ENCODE data around the gene SPON1. TPM values are rescaled to one million over a fixed set of nuclear protein-coding genes. Genes with fewer than 3 reads are reported as not detected.

Gene SPON1
- total RNA-seq, 1 experiment from 2014 or later = 46.9 TPM

DNA sequence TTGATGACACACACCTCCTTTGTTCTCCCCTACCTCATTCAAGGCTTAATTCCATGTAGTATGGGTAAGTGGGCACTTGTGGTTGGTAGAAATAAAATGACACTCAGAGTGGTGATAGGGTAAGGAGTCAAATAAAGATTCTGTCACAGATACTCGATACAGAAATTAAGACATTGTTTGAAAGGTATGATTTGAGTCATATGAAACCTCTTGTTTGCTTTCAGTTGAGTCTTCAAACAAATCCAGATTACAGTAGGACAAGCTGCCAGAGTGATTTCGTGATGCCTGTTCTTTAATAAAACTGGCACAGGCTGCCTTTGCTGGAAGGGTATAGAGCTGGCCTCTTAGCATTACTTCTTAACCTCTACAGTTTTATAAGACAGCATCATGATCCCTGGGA lies 182.4 kb downstream of the SPON1 start:
- no peak for DNase-seq
- TF ChIP-seq CTCF (IDR thresholded peaks at IDR 0.05; ENCODE audit: insufficient read depth in 1 of 2, low read depth in 1 of 2, low read length in 1 of 2, severe bottlenecking in 1 of 2, unreplicated experiment in 1 of 2) = no peak
- H3K4me1 ChIP-seq = no peaks in the 10 kb centered on the region
- no TSS peak for BruUV-seq (replicated peaks)
- H3K27ac Mint-ChIP-seq (ENCODE audit: unreplicated experiment) = no peak overlapping the region
- no peak overlapping the region for H3K4me3 Mint-ChIP-seq (ENCODE audit: unreplicated experiment)
- POLR2A ChIA-PET = no interaction called here
- no peaks in the 10 kb centered on the region for H3K9me3 Mint-ChIP-seq (ENCODE audit: unreplicated experiment)
- no peaks in the 10 kb centered on the region for H3K9me3 ChIP-seq
- CTCF ChIA-PET = no interaction called here
- H3K4me1 Mint-ChIP-seq (ENCODE audit: low read depth, unreplicated experiment) = peaks cover 6% of the 10 kb centered on the region
- intact Hi-C loops (cut with micrococcal nuclease; ENCODE audit: unreplicated experiment) = loop anchor here (10.0 kb wide), 1 partner anchor 270 kb away; no protein-coding TSS in a partner anchor
- no peak overlapping the region for H3K4me3 ChIP-seq (ENCODE audit: low read depth, low read length)
- H3K27me3 ChIP-seq (replicated peaks; ENCODE audit: control insufficient read depth, insufficient read depth, low read length) = no peaks in the 10 kb centered on the region
- H3K36me3 Mint-ChIP-seq (ENCODE audit: insufficient read depth, unreplicated experiment) = peaks cover 2% of the 10 kb centered on the region
- no peaks in the 10 kb centered on the region for H3K27me3 Mint-ChIP-seq (ENCODE audit: insufficient read depth, unreplicated experiment)
- no peaks in the 10 kb centered on the region for H3K36me3 ChIP-seq (ENCODE audit: control insufficient read depth, insufficient read depth, low read length)

DNA sequence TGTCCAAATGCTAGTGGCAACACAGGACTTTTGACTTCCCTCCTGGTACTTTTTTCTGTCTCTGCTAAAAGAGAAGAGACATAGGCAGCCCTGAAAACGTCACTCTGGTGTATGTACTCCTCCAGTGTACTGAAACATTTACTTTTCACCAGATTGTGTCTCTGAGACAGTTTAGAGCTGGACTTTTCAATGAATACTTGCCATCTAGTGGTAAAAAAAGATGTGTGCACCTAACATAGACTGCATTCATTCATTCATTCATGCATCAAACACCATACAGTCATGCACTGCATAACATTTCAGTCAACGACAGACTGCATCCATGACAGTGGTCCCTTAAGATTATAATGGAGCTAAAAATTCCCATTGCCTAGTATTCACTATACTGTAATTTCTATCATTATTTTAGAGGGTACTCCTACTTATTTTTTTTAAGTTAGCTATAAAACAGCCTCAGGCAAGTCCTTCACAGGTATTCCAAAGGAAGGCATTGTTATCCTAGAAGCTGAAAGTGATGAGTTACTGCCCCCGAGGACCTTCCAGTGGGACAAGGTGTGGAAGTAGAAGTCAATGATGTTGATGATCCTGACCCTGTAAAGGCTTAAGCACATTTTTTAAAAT lies 186.2 kb downstream of the SPON1 start:
- BruUV-seq (replicated peaks) = no TSS peak
- no peaks in the 10 kb centered on the region for H3K36me3 ChIP-seq (ENCODE audit: control insufficient read depth, insufficient read depth, low read length)
- Mint-ChIP-seq H3K4me3 (ENCODE audit: unreplicated experiment) (no peak overlapping the region), H3K9me3 (ENCODE audit: unreplicated experiment) (no peaks in the 10 kb centered on the region), H3K27ac (ENCODE audit: unreplicated experiment) (no peak overlapping the region), H3K36me3 (ENCODE audit: insufficient read depth, unreplicated experiment) (peaks cover 5% of the 10 kb centered on the region), H3K4me1 (ENCODE audit: low read depth, unreplicated experiment) (peaks cover 6% of the 10 kb centered on the region), H3K27me3 (ENCODE audit: insufficient read depth, unreplicated experiment) (no peaks in the 10 kb centered on the region)
- DNase-seq = peak in 1 of 2 experiments; percentile 34
- H3K9me3 ChIP-seq = peaks cover 4% of the 10 kb centered on the region
- intact Hi-C loops (cut with micrococcal nuclease; ENCODE audit: unreplicated experiment) = loop anchor here (1.0 to 10.0 kb wide), 6 partner anchors 101 to 376 kb away; no protein-coding TSS in a partner anchor
- POLR2A ChIA-PET = no interaction called here
- H3K27me3 ChIP-seq (replicated peaks; ENCODE audit: control insufficient read depth, insufficient read depth, low read length) = no peaks in the 10 kb centered on the region
- CTCF ChIA-PET = interaction anchor here (0.6 to 2.7 kb wide), 12 partner anchors 16 to 376 kb away, joined by 3 to 22 read pairs (median 5); partner anchors contain the start of gene SPON1
- no peak overlapping the region for H3K4me3 ChIP-seq (ENCODE audit: low read depth, low read length)
- peak; percentile 63 to 65 for TF ChIP-seq CTCF (IDR thresholded peaks at IDR 0.05; ENCODE audit: insufficient read depth in 1 of 2, low read depth in 1 of 2, low read length in 1 of 2, severe bottlenecking in 1 of 2, unreplicated experiment in 1 of 2)
- H3K4me1 ChIP-seq = no peaks in the 10 kb centered on the region

- intact Hi-C loops (cut with micrococcal nuclease; ENCODE audit: unreplicated experiment) = loop anchor here (10.0 kb wide), 1 partner anchor 275 kb away; no protein-coding TSS in a partner anchor
Measured at GRCh38 chr11:14149683-14150082, 187.2 kb downstream of the SPON1 start.

More at GRCh38 chr11:14149683-14150082, 187.2 kb downstream of the SPON1 start:
- ChIA-PET POLR2A (no interaction called here), CTCF (interaction anchor here (1.8 to 2.7 kb wide), 4 partner anchors 179 to 193 kb away, joined by 9 to 22 read pairs (median 14); partner anchors contain the start of gene SPON1)
- no TSS peak for BruUV-seq (replicated peaks)
- Histone ChIP-seq H3K9me3 (peaks cover 11% of the 10 kb centered on the region), H3K36me3 (ENCODE audit: control insufficient read depth, insufficient read depth, low read length) (no peaks in the 10 kb centered on the region), H3K4me3 (ENCODE audit: low read depth, low read length) (no peak overlapping the region), H3K4me1 (no peaks in the 10 kb centered on the region), H3K27me3 (replicated peaks; ENCODE audit: control insufficient read depth, insufficient read depth, low read length) (no peaks in the 10 kb centered on the region)
- no peak for TF ChIP-seq CTCF (IDR thresholded peaks at IDR 0.05; ENCODE audit: insufficient read depth in 1 of 2, low read depth in 1 of 2, low read length in 1 of 2, severe bottlenecking in 1 of 2, unreplicated experiment in 1 of 2)
- Mint-ChIP-seq H3K4me1 (ENCODE audit: low read depth, unreplicated experiment) (peaks cover 6% of the 10 kb centered on the region), H3K9me3 (ENCODE audit: unreplicated experiment) (peaks cover 2% of the 10 kb centered on the region), H3K27ac (ENCODE audit: unreplicated experiment) (no peak overlapping the region), H3K36me3 (ENCODE audit: insufficient read depth, unreplicated experiment) (peaks cover 5% of the 10 kb centered on the region), H3K27me3 (ENCODE audit: insufficient read depth, unreplicated experiment) (no peaks in the 10 kb centered on the region), H3K4me3 (ENCODE audit: unreplicated experiment) (no peak overlapping the region)
- no peak for DNase-seq
